MM.1S (cell line): Measurements from ENCODE around the gene NT5DC2.

Source experiments
- DNase-seq: peaks from one replicate; pipeline ENCODE4 v3.0.0-alpha.2; 2015
- H2AFZ ChIP-seq: fragments of 300-600 bp; sonication (generic); 2 replicates; pipeline ENCODE4 v1.6.0; 2016; ENCODE audit warnings: antibody characterized with exemption, low read length
- H3F3A ChIP-seq: fragments of 300-600 bp; sonication (generic); 2 replicates; pipeline ENCODE4 v1.6.1; 2016; ENCODE audit warnings: mild to moderate bottlenecking, antibody characterized with exemption, low read length, moderate library complexity, mixed read lengths; ENCODE audit not compliant: insufficient read depth
- H3K27ac ChIP-seq: fragments of 300-600 bp; sonication (generic); 2 replicates; pipeline ENCODE4 v1.5.1; 2016; ENCODE audit warnings: mild to moderate bottlenecking, low read length
- H3K27me3 ChIP-seq: fragments of 300-600 bp; sonication (generic); replicated peaks from 2 replicates; pipeline ENCODE4 v1.6.0; 2016; ENCODE audit warnings: low read length; ENCODE audit not compliant: insufficient read depth
- H3K36me3 ChIP-seq: fragments of 300-600 bp; sonication (generic); replicated peaks from 2 replicates; pipeline ENCODE4 v1.6.1; 2016; ENCODE audit warnings: mild to moderate bottlenecking, low read length, mixed read lengths; ENCODE audit not compliant: insufficient read depth
- H3K4me1 ChIP-seq: fragments of 300-600 bp; sonication (generic); 2 replicates; pipeline ENCODE4 v1.6.1; 2016; ENCODE audit warnings: low read length, mixed read lengths
- H3K4me2 ChIP-seq: fragments of 300-600 bp; sonication (generic); 2 replicates; pipeline ENCODE4 v1.6.0; 2016; ENCODE audit warnings: low read depth, low read length
- H3K4me3 ChIP-seq: fragments of 300-600 bp; sonication (generic); 2 replicates; pipeline ENCODE4 v1.5.1; 2016; ENCODE audit warnings: low read length, mixed read lengths
- H3K79me2 ChIP-seq: fragments of 300-600 bp; sonication (generic); 2 replicates; pipeline ENCODE4 v1.6.1; 2016; ENCODE audit warnings: mixed run types, low read length, mixed read lengths
- H3K9ac ChIP-seq: fragments of 300-600 bp; sonication (generic); 2 replicates; pipeline ENCODE4 v1.6.1; 2016; ENCODE audit warnings: low read length, mixed read lengths
- H3K9me2 ChIP-seq: fragments of 300-600 bp; sonication (generic); replicated peaks from 2 replicates; pipeline ENCODE4 v1.6.1; 2016; ENCODE audit warnings: mild to moderate bottlenecking, low read length, mixed read lengths; ENCODE audit not compliant: insufficient read depth
- H3K9me3 ChIP-seq: fragments of 300-600 bp; sonication (generic); replicated peaks from 2 replicates; pipeline ENCODE4 v1.6.1; 2016; ENCODE audit warnings: mild to moderate bottlenecking, low read length, mixed read lengths; ENCODE audit not compliant: insufficient read depth
- H4K20me1 ChIP-seq: fragments of 300-600 bp; sonication (generic); 2 replicates; pipeline ENCODE4 v1.6.1; 2016; ENCODE audit warnings: mild to moderate bottlenecking, low read length, moderate library complexity, mixed read lengths; ENCODE audit not compliant: insufficient read depth
- EZH2 ChIP-seq: fragments of 300-600 bp; sonication (generic); optimal IDR thresholded peaks from 2 replicates; pipeline ENCODE3; 2017; ENCODE audit warnings: low read depth, mild to moderate bottlenecking, antibody characterized with exemption, low read length, mixed read lengths
- EZH2phosphoT487 ChIP-seq: fragments of 300-600 bp; sonication (generic); IDR thresholded peaks from 2 replicates; pipeline ENCODE4 v1.6.1; 2018; ENCODE audit warnings: antibody characterized with exemption, low read length
- TF ChIP-seq, protein P1 (sequence below): fragments of 300-600 bp; sonication (generic); IDR thresholded peaks from 2 replicates; pipeline ENCODE4 v1.5.1; 2016; ENCODE audit warnings: antibody characterized with exemption, low read length, mixed read lengths

The NT5DC2 gene

GRCh38 chr3:52489453-52489852 lies 44.2 kb downstream of the NT5DC2 start:
- TF ChIP-seq EZH2phosphoT487: no peak
- TF ChIP-seq, protein P1, sequence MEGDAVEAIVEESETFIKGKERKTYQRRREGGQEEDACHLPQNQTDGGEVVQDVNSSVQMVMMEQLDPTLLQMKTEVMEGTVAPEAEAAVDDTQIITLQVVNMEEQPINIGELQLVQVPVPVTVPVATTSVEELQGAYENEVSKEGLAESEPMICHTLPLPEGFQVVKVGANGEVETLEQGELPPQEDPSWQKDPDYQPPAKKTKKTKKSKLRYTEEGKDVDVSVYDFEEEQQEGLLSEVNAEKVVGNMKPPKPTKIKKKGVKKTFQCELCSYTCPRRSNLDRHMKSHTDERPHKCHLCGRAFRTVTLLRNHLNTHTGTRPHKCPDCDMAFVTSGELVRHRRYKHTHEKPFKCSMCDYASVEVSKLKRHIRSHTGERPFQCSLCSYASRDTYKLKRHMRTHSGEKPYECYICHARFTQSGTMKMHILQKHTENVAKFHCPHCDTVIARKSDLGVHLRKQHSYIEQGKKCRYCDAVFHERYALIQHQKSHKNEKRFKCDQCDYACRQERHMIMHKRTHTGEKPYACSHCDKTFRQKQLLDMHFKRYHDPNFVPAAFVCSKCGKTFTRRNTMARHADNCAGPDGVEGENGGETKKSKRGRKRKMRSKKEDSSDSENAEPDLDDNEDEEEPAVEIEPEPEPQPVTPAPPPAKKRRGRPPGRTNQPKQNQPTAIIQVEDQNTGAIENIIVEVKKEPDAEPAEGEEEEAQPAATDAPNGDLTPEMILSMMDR: no peak
- TF ChIP-seq EZH2: no peak
- no peaks in the 10 kb centered on the region for H3K27me3 ChIP-seq
- H3K9ac ChIP-seq: no peak overlapping the region

GRCh38 chr3:52488746-52489145 lies 44.9 kb downstream of the NT5DC2 start:
- TF ChIP-seq, protein P1: no peak
- TF ChIP-seq EZH2 (no peak), EZH2phosphoT487 (no peak)
- no peak overlapping the region for H3K4me2 ChIP-seq
- H2AFZ ChIP-seq: no peak overlapping the region
- no peaks in the 10 kb centered on the region for H3K27me3 ChIP-seq
- H3K4me1 ChIP-seq: no peaks in the 10 kb centered on the region
- H3F3A ChIP-seq: no peaks in the 10 kb centered on the region
- H3K36me3 ChIP-seq: no peaks in the 10 kb centered on the region
- no peaks in the 10 kb centered on the region for H3K9me3 ChIP-seq
- no peak for DNase-seq
- H3K4me3 ChIP-seq: no peak overlapping the region
- no peaks in the 10 kb centered on the region for H4K20me1 ChIP-seq
- no peaks in the 10 kb centered on the region for H3K79me2 ChIP-seq
- H3K9me2 ChIP-seq: no peaks in the 10 kb centered on the region
- H3K27ac ChIP-seq: no peak overlapping the region
- H3K9ac ChIP-seq: no peak overlapping the region

More at GRCh38 chr3:52489453-52489852, 44.2 kb downstream of the NT5DC2 start:
- Histone ChIP-seq H3K9me2 (no peaks in the 10 kb centered on the region), H3K9me3 (no peaks in the 10 kb centered on the region), H3F3A (no peaks in the 10 kb centered on the region), H3K27ac (no peak overlapping the region), H3K4me1 (no peaks in the 10 kb centered on the region), H4K20me1 (no peaks in the 10 kb centered on the region), H3K4me3 (no peak overlapping the region), H3K4me2 (no peak overlapping the region), H3K36me3 (no peaks in the 10 kb centered on the region), H3K79me2 (no peaks in the 10 kb centered on the region), H2AFZ (no peak overlapping the region)
- DNase-seq: no peak

- H3K4me1 ChIP-seq: no peaks in the 10 kb centered on the region
- no peak overlapping the region for H3K4me2 ChIP-seq
- no peak overlapping the region for H3K4me3 ChIP-seq
- no peak overlapping the region for H3K9ac ChIP-seq
- no peaks in the 10 kb centered on the region for H3K79me2 ChIP-seq
- no peaks in the 10 kb centered on the region for H3K27me3 ChIP-seq
- H3K9me3 ChIP-seq: no peaks in the 10 kb centered on the region
- TF ChIP-seq EZH2: no peak
- TF ChIP-seq EZH2phosphoT487: no peak
- TF ChIP-seq, protein P1: no peak
- DNase-seq: no peak
- no peaks in the 10 kb centered on the region for H3K9me2 ChIP-seq
- no peaks in the 10 kb centered on the region for H3K36me3 ChIP-seq
- no peak overlapping the region for H2AFZ ChIP-seq
- no peaks in the 10 kb centered on the region for H4K20me1 ChIP-seq
- no peaks in the 10 kb centered on the region for H3F3A ChIP-seq
- H3K27ac ChIP-seq: no peak overlapping the region
Measured at GRCh38 chr3:52487788-52488691, 45.6 kb downstream of the NT5DC2 start.
